Bronchial epithelial cell (primary cell): Measurements from ENCODE around the gene PSD4. TPM values are rescaled to one million over a fixed set of nuclear protein-coding genes. Genes with fewer than 3 reads are reported as not detected.

Experiments used
- DNase-seq: peaks from one replicate; pipeline ENCODE4 v3.0.0-alpha.2; 2010; ENCODE audit warnings: low read depth
- FAIRE-seq: peaks from 2 replicates; lab custom pipeline; 2011; peaks lifted over from hg19 to GRCh38; lab: Jason Lieb, UNC
- H3K27me3 ChIP-seq: 2 replicates; pipeline ENCODE4 v1.5.1; 2011; ENCODE audit warnings: low read length; ENCODE audit not compliant: control insufficient read depth, insufficient read depth
- H3K36me3 ChIP-seq: 2 replicates; pipeline ENCODE4 v1.5.1; 2011; ENCODE audit warnings: low read length; ENCODE audit not compliant: control insufficient read depth, insufficient read depth
- H3K4me3 ChIP-seq: 2 replicates; pipeline ENCODE4 v1.5.1; 2011; ENCODE audit warnings: mild to moderate bottlenecking, low read depth, low read length, control low read depth
- total RNA-seq: library from RNA; depleted of rRNA; stranded (reverse); fragments of >200 nt; gene quantifications from 2 replicates; pipeline ENCODE4 v1.2.1, GENCODE V29; 2014
- TF ChIP-seq, protein P1 (sequence below): IDR thresholded peaks from 2 replicates; pipeline ENCODE4 v1.5.1; 2011; ENCODE audit warnings: mild to moderate bottlenecking, moderate library complexity, low read length, control low read depth, inconsistent platforms; ENCODE audit not compliant: insufficient read depth, severe bottlenecking

The PSD4 gene
- 25.0 and 27.0 TPM in 2 replicates for total RNA-seq

DNA sequence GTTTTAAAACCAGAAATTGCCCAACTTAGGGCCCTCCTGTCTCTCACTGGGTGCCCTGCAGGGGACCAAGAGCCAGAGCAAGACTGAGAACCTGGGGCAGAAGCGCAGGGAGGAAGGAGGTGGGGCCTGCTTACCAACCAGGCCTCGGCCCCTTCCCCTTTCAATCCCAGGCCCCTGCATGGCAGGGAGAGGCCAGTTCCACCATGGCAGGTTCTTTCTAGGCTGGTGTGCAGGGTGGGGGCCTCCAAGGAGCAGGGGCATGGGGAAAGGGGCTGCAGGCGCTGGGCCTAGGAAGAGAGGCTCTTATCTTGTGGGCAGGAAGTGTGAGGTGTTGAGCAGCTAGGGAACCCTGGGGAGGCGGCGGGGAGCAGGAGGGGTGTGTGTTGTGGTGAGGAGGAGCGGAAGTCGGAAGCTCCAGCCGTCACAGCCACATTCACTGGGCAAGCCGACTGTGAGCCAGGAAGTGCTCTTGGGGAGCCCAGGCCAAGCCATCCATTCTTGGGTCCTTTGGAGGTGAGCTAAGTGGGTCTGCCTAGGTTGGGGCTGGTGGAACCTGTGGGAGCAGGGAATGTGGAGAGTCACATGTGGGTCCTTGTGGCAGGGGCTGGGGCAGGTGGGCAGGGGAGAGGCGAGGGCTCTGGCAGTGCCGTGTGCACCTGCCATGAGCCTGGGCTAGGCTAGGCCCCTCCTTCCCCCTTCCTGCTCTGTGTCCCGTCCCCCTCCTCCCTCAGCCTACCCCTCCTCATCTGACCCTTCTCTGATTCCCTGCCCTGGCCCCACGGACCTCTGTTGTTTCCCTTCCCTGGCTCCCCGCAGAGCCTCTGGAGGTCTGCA lies at the start of gene PSD4:
PSD4 (plus strand) TSS at position 430 of the 834 bp plus-strand sequence. CDS start 8,486 bp downstream, outside the sequence.
- Histone ChIP-seq H3K36me3 (peaks cover 2% of the 10 kb centered on the region), H3K4me3 (no peak within 1 kb of the TSS), H3K27me3 (no peaks in the 10 kb centered on the region)
- DNase-seq (no peak), FAIRE-seq (no peak)
- TF ChIP-seq, protein P1, sequence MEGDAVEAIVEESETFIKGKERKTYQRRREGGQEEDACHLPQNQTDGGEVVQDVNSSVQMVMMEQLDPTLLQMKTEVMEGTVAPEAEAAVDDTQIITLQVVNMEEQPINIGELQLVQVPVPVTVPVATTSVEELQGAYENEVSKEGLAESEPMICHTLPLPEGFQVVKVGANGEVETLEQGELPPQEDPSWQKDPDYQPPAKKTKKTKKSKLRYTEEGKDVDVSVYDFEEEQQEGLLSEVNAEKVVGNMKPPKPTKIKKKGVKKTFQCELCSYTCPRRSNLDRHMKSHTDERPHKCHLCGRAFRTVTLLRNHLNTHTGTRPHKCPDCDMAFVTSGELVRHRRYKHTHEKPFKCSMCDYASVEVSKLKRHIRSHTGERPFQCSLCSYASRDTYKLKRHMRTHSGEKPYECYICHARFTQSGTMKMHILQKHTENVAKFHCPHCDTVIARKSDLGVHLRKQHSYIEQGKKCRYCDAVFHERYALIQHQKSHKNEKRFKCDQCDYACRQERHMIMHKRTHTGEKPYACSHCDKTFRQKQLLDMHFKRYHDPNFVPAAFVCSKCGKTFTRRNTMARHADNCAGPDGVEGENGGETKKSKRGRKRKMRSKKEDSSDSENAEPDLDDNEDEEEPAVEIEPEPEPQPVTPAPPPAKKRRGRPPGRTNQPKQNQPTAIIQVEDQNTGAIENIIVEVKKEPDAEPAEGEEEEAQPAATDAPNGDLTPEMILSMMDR = no peak

DNA sequence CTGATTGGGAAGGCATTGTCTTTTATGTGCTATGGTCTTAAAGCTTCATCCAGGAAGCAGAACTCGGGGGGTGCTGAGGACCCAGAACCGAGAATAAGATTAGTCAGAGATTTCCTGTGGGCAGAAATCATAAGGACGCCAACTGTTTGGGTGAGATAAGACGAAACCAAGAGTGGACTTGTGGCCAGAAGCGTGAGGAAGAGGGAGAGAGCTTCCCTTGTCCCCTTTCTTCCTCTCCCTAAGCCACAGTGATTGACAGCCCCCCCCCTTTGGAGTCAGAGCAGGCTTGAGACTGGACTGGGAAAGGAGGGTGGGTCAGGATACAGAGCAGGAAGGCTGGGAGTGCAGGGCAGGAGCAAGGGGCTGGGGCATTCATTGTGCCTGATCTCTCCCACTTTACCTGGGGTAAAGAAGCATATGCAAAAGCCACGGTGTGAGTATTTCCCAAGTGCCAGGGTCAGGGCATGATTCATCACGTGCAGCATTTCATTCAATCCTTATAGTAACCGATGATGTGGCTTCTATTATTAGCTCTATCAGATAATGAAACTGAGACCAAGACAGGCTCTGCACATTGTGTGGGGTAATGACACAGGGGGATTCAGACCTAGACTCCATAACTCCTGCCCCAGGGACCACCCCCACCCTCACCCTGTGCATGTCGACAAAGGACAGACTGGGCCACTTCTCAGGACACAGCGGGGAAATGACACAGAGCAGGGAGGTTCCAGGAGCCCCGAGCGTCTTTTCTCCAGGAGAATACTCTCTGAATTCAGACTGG lies 49.4 kb upstream of the PSD4 start:
- peak; percentile 77 for DNase-seq
- no peak overlapping the region for H3K4me3 ChIP-seq
- peaks cover 18% of the 10 kb centered on the region for H3K36me3 ChIP-seq
- TF ChIP-seq, protein P1 = no peak
- no peak for FAIRE-seq
- H3K27me3 ChIP-seq = no peaks in the 10 kb centered on the region

DNA sequence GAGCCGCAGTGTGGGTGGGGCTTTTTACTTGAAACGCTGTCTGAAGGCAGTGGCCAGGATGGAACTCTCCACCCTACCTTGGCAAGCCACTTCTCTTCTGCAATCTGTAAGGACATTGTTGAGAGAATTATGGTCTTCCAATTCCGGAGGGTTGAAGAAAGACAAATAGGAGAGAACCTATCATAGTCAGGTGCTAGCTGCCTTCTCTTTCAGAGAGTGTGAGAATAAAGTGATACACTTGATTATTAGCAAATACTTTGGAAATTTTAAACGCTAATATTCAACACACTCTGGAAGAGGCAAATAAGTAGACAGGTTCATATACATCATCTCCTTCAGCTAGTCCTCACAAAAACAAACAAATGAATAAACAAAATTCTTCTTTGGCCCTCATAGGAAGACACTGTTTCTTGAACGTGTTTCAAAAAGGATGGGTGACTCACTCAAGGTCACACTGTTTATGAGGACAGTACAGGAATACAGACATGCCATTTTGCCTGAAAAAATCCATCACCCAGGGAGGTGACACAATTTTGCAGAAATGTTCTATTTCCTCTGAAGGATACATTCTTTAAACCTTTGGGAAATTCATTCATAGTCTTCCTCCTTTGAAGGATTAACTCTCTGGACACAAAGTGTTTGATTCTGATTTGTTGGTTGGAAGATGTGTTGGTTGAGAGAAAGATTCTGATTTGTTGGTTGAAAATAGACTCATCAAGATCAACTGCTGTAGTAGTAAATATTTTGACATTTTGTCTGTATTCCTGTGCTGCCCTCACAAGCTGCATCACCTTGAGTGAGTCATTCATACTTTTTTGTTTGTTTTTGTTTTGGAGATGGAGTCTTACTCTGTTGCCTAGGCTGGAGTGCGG lies 48.6 kb upstream of the PSD4 start:
- peak; percentile 62 for DNase-seq
- no peak for FAIRE-seq
- TF ChIP-seq, protein P1 = no peak
- Histone ChIP-seq H3K4me3 (no peak overlapping the region), H3K36me3 (peaks cover 21% of the 10 kb centered on the region), H3K27me3 (no peaks in the 10 kb centered on the region)

DNA sequence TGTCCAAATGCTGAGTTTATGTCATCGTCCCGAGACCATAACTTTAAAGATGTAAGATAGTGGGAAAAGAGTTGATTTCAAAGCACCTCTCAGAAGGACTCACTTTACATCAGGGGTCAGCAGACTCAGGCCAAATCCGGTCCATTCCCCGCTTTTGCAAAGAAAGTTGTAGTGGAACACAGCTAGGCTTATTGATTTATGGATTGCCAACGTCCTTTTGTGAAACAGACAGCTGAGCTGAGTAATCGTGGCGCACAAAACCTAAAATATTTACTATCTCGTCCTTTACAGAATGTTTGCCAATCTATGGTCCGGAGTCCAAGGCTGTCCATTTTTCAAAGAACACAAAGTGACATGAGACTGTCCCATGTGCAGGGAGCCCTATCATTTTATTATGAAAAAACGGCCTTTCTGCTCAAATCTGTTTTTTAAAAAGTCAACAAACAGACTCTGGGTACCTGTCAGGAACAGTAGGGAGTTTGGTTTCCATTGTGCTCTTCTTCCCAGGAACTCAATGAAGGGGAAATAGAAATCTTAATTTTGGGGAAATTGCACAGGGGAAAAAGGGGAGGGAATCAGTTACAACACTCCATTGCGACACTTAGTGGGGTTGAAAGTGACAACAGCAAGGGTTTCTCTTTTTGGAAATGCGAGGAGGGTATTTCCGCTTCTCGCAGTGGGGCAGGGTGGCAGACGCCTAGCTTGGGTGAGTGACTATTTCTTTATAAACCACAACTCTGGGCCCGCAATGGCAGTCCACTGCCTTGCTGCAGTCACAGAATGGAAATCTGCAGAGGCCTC lies 46.7 kb upstream of the PSD4 start, which contains the start of gene IL1RN:
IL1RN (plus strand) TSS at position 754 of the 801 bp plus-strand sequence; CDS start at position 781, 27 bp downstream.
- TF ChIP-seq, protein P1 = no peak
- no peak for FAIRE-seq

More for the DNA sequence above, 46.7 kb upstream of the PSD4 start, which contains the start of gene IL1RN:
- Histone ChIP-seq H3K4me3 (no peak within 1 kb of the TSS), H3K27me3 (no peaks in the 10 kb centered on the region), H3K36me3 (peaks cover 30% of the 10 kb centered on the region)
- no peak for DNase-seq
